SU-DHL-6 (cell line): ENCODE measurements around the gene SLX9.

ENCODE experiments used
- CTCF ChIP-seq: fragments of 200-600 bp; sonication (generic); IDR thresholded peaks from one replicate; pipeline ENCODE4 v1.5.1; 2017; ENCODE audit warnings: antibody characterized with exemption, mild to moderate bottlenecking, low read length, moderate library complexity; ENCODE audit not compliant: insufficient read depth, poor library complexity, severe bottlenecking
- EZH2phosphoT487 ChIP-seq: fragments of 200-600 bp; sonication (generic), shearing (Covaris generic); conservative IDR thresholded peaks from 2 replicates; pipeline ENCODE4 v1.6.1; 2018; ENCODE audit warnings: mild to moderate bottlenecking, antibody characterized with exemption, low read length, moderate library complexity, mixed read lengths

GRCh38 chr21:44959376-44960091, 19.7 kb downstream of the SLX9 start:
- TF ChIP-seq CTCF (no peak), EZH2phosphoT487 (no peak)
